ENCODE data around the gene HOXA3. TPM values are rescaled to one million over a fixed set of nuclear protein-coding genes. Genes with fewer than 3 reads are reported as not detected.
A peak's percentile ranks its signal among the peaks of the same experiment; 100 is the strongest.

The HOXA3 gene
- total RNA-seq, 1 experiment from 2014 or later, result 12.0 TPM

DNA sequence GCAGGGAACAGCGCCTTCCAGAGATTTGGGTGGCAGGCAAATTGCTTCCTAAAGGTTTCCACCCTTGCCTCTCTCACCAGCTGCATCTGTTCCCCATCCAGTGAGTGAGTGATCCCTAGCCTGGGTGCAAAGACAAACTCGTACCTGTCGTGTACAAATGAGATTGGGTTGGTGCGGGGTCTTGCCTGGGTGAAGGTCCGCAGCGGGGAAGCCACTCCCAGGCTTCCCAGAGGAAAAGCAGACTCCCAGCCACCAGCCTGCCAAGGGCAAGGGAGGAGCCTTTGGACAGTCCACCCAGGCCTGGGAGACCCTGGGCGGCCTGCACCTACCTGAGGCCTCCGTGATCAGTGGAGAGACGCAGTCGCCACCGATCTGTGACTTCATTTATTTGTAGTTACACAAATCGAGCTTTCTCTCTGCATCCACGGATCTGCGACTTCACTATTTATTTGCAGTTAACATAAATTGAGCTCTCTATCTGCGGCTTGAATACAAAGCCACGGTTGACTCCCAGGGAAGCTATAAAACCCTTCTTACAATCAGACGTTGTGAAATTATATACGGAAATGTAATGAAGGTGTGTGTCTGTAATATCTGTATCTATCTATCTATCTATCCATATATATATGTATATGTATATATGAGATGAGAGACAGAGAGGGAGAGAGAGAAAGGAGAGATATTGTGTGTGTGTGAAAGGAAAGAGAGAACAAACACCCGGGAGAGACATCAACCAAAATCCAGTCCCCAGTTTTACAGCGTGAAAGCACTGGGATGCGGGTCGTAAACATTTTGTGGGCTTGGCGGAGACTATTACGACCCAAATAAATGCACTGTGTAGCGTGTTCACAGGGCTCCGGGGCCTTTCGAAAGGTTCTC is 7.1 kb upstream of the HOXA3 start:
- peaks cover 3% of the 10 kb centered on the region; the same call in 1 of the 2 replicates for H3K4me1 ChIP-seq
- DNase-seq, result no peak
- H3K9me3 ChIP-seq (replicated peaks), result no peaks in the 10 kb centered on the region
- no peaks in the 10 kb centered on the region for H3K27me3 ChIP-seq
- H3K36me3 ChIP-seq, result no peaks in the 10 kb centered on the region
- H3K27ac ChIP-seq, result peak overlapping the region; percentile 95; the same call in 1 of the 2 replicates
- H3K4me3 ChIP-seq, result no peak overlapping the region

- H3K27ac ChIP-seq, result no peak overlapping the region
- no peak for DNase-seq
- no peaks in the 10 kb centered on the region for H3K9me3 ChIP-seq (replicated peaks)
- H3K4me1 ChIP-seq, result peaks cover 3% of the 10 kb centered on the region; the same call in 1 of the 2 replicates
- H3K4me3 ChIP-seq, result no peak overlapping the region
- no peaks in the 10 kb centered on the region for H3K36me3 ChIP-seq
- H3K27me3 ChIP-seq, result no peaks in the 10 kb centered on the region
These were observed 6.3 kb upstream of the HOXA3 start for GRCh38 chr7:27158436-27159265.

DNA sequence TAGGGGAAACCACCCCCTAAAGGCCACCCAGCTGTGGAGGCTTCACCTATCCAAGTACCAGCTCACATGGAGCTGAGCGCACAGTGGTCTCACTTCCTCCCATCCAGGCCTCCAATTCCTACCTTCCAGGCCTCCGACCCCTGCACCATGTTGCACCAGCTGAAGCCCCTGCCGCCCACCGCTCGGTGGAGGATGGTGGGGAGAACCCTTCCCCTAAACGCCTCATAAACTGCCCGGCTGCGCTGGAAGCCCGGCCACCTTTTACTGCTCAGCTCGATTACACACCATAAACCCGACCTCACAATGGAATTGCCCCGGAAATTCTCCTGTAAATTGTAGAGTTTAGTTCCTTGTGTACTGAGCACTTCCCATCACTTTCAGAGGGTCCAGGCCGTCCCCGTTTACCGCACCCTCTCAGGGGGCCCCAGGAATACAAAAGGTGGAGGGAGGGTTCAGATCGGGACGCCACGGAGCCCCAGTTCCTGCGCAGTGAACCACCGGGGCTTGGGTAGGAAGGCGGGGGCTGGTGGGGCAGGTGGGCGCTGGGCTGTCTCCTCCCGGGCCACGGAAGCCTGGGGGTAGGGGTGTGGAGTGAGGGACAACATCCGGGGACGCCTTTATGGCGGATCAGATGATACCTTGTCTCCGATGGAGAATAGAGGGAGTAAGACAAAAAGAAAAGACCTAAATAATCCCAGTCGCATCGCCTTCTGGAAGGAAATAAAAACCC is 5.5 kb upstream of the HOXA3 start:
- Histone ChIP-seq H3K4me3 (no peak overlapping the region), H3K27ac (no peak overlapping the region), H3K4me1 (peaks cover 3% of the 10 kb centered on the region; the same call in 1 of the 2 replicates), H3K27me3 (no peaks in the 10 kb centered on the region), H3K36me3 (no peaks in the 10 kb centered on the region), H3K9me3 (replicated peaks) (no peaks in the 10 kb centered on the region)
- no peak for DNase-seq

DNA sequence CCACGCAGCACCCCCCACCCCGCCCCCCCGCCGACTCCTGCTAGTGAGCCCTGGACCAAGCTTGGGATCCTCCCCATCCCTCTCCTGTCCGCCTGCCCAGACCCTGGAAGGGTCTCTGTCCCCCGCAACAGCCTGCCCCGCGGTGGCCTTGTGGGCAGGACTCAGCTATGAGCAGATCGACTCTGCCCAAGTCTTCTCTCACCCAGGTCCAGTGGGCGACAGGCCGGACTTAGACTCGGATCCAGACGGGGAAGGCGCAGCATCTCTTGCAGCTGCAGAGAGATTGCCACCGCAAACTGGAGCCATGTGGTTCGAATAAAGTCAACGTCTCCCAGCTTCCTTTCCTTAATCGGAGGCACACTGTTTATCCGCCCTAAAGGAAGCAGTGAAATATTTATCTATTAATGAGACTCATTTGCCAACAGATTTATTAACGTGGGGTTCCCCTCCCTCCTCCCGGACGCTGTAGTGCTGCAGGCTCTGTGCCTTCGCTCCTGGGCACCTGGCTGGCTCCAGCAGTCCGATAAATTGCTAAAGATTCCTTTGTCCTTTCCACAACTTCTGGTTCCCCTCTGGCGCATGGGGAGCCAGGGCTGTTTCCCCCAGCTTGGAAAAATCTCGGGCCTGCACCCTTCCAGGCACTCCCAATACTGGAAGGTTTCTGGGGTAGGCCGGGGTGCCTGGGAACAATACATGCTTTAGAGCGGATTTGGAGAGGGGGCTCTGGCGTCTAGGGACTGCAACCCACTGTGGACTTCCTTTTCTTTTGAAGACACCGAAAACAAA is 4.7 kb upstream of the HOXA3 start:
- Histone ChIP-seq H3K27ac (peak overlapping the region; percentile 80), H3K9me3 (replicated peaks) (no peaks in the 10 kb centered on the region), H3K4me3 (peak overlapping the region; percentile 82), H3K36me3 (no peaks in the 10 kb centered on the region), H3K27me3 (no peaks in the 10 kb centered on the region), H3K4me1 (peaks cover 3% of the 10 kb centered on the region; the same call in 1 of the 2 replicates)
- no peak for DNase-seq

DNA sequence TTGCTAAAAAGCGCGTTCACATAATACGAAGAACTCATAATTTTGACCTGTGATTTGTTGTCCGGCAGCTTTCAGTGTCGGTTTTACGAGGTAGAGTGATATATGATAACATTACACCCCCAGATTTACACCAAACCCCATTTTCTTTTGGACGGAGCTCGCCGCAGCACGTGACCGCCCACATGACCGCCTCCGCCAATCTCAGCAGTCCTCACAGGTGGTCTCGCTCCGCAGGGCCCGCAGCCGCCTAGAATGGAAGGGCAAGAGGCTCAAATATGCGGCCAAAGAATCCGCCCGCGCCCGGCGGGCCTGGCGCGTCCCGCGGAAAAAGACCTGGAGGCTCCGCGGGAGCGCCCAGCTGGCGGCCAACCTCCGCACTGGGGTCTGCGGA is 4.1 kb upstream of the HOXA3 start, which contains the start of gene HOXA7:
Gene HOXA7 (minus strand): TSS at position 168 of the 391 bp plus-strand sequence. CDS start 130 bp downstream, at position 38.
- no peaks in the 10 kb centered on the region for H3K36me3 ChIP-seq
- H3K4me3 ChIP-seq, result peak within 1 kb of the TSS; percentile 82
- DNase-seq, result peak; percentile 90 to 92
- no peaks in the 10 kb centered on the region for H3K9me3 ChIP-seq (replicated peaks)
- peaks cover 3% of the 10 kb centered on the region; the same call in 1 of the 2 replicates for H3K4me1 ChIP-seq
- H3K27me3 ChIP-seq, result no peaks in the 10 kb centered on the region
- peak within 1 kb of the TSS; percentile 80 for H3K27ac ChIP-seq

DNA sequence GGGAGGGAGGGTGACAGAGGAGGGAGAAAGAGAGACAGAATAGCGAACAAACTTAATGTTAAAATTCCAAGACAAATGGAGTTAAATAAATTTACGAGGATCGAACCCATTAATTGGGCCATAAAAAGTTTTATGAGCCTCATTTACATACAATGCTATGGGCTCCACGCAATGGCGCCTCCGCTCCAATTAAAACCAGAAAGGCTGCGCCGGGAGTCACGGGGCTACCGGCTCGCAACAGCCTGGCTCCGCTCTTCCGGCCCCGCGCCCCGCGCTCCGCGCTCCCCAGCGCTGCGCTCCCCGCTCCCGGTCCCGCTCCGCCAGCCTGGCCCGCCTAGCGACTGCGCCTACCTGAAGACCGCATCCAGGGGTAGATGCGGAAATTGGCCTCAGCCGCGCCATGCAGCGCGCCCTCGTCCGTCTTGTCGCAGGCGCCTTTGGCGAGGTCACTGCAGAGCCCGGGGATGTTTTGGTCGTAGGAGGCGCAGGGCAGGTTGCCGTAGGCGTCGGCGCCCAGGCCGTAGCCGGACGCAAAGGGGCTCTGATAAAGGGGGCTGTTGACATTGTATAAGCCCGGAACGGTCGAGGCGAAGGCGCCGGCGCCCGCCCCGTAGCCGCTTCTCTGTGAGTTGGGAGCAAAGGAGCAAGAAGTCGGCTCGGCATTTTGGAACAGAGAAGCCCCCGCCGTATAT is 3.6 kb upstream of the HOXA3 start:
- peak overlapping the region; percentile 80 for H3K27ac ChIP-seq
- H3K27me3 ChIP-seq, result no peaks in the 10 kb centered on the region
- H3K9me3 ChIP-seq (replicated peaks), result no peaks in the 10 kb centered on the region
- peak; percentile 51 to 60 for DNase-seq
- H3K4me3 ChIP-seq, result peak overlapping the region; percentile 82
- peaks cover 3% of the 10 kb centered on the region; the same call in 1 of the 2 replicates for H3K4me1 ChIP-seq
- H3K36me3 ChIP-seq, result no peaks in the 10 kb centered on the region

- Histone ChIP-seq H3K9me3 (replicated peaks) (no peaks in the 10 kb centered on the region), H3K27ac (peak overlapping the region; percentile 80), H3K4me1 (peaks cover 3% of the 10 kb centered on the region; the same call in 1 of the 2 replicates), H3K27me3 (no peaks in the 10 kb centered on the region), H3K4me3 (peak overlapping the region; percentile 82), H3K36me3 (no peaks in the 10 kb centered on the region)
- DNase-seq, result no peak
These were observed 2.8 kb upstream of the HOXA3 start for GRCh38 chr7:27154901-27155815.

DNA sequence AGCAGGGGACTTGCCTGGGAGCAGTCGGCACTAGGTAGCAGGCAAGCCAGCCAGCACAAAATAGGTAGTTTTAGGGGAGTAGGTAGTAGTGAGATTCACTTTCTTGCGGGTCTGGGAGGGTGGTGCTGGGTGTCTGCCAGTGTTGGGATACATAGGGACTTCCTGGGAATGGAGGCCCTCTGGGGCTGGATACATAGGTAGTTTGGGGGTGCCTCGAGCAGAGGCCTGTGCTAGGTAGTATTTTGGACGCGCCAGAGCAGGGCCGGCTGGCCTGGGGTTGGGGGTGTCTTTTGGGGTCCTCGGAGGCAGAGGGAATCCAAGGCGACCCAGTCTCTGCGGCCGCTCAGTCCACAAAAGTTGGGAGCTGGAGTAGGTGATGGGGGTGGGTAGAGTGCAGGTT is 2.0 kb upstream of the HOXA3 start:
- Histone ChIP-seq H3K4me1 (peaks cover 3% of the 10 kb centered on the region; the same call in 1 of the 2 replicates), H3K9me3 (replicated peaks) (no peaks in the 10 kb centered on the region), H3K27me3 (no peaks in the 10 kb centered on the region), H3K36me3 (no peaks in the 10 kb centered on the region), H3K4me3 (no peak overlapping the region), H3K27ac (no peak overlapping the region)
- DNase-seq, result no peak

DNA sequence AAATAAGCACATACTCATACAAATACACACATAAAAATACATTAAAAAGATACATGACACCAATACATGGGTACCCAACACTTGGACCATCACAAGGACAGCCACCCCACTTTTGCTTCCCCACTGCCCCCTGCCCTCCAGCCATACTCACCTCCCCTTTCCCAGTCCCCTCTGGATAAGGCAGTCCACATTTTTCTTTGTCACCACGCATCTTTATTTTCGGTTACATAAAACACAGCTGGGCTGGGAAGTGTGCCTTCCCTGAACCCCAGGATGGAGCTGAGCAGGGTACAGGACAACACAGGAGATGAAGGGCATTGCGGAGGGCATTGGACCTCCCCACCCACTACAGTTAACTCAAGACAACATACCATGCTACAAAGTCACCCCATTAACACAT is 1.1 kb upstream of the HOXA3 start:
- Histone ChIP-seq H3K36me3 (no peaks in the 10 kb centered on the region), H3K4me3 (no peak overlapping the region), H3K27me3 (no peaks in the 10 kb centered on the region), H3K27ac (no peak overlapping the region), H3K4me1 (peaks cover 3% of the 10 kb centered on the region; the same call in 1 of the 2 replicates), H3K9me3 (replicated peaks) (no peaks in the 10 kb centered on the region)
- no peak for DNase-seq

- H3K4me1 ChIP-seq, result peaks cover 3% of the 10 kb centered on the region; the same call in 1 of the 2 replicates
- no peaks in the 10 kb centered on the region for H3K9me3 ChIP-seq (replicated peaks)
- no peak overlapping the region for H3K27ac ChIP-seq
- no peak overlapping the region for H3K4me3 ChIP-seq
- no peaks in the 10 kb centered on the region for H3K27me3 ChIP-seq
- no peaks in the 10 kb centered on the region for H3K36me3 ChIP-seq
- no peak for DNase-seq
These were observed 546 bp upstream of the HOXA3 start for GRCh38 chr7:27152816-27153442.

GRCh38 chr7:27151341-27151930 is 947 bp downstream of the HOXA3 start:
- no peaks in the 10 kb centered on the region for H3K36me3 ChIP-seq
- H3K4me3 ChIP-seq, result peak overlapping the region; percentile 64
- DNase-seq, result no peak
- no peaks in the 10 kb centered on the region for H3K27me3 ChIP-seq
- H3K9me3 ChIP-seq (replicated peaks), result no peaks in the 10 kb centered on the region
- H3K4me1 ChIP-seq, result no peaks in the 10 kb centered on the region
- no peak overlapping the region; the same call in 1 of the 2 replicates for H3K27ac ChIP-seq
